K562 (cell line): ENCODE measurements around the gene KDM2A. TPM values are rescaled to one million over a fixed set of nuclear protein-coding genes. Genes with fewer than 3 reads are reported as not detected.

ENCODE experiments used
- ATAC-seq: fragments of 200-7000 bp; cut with Tn5 transposase; 3 replicates; pipeline ENCODE4 v1.9.1; 2020; ENCODE audit warnings: moderate library complexity
- BruUV-seq: library from RNA; stranded (reverse); fragments of 400-500 nt; replicated peaks from 2 replicates; lab custom pipeline; 2021; lab: Mats Ljungman, UMichigan
- CTCF ChIA-PET: fragments of 300-600 bp; formaldehyde crosslinking; extraction: SDS; loops from one replicate; lab custom pipeline; 2021; ENCODE audit warnings: low intra/inter-chr PET ratio; lab: Yijun Ruan, JAX
- POLR2A ChIA-PET: fragments of 300-600, 350-650 bp; sonication (Branson Sonifier 250); formaldehyde crosslinking; extraction: SDS; loops from one replicate; lab custom pipeline; 2021; ENCODE audit warnings: antibody characterized with exemption, inconsistent platforms; lab: Yijun Ruan, JAX
- DNase-seq, 4 experiments: peaks; one replicate each; pipeline versions ENCODE4 v3.0.0 to v3.0.0-alpha.2; 2011 to 2018; ENCODE audit warnings: low spot score in 3 of 4, mixed read lengths in 3 of 4; ENCODE audit errors: extremely low read depth in 1 of 4
- FAIRE-seq: peaks from 2 replicates; lab custom pipeline; 2011; peaks lifted over from hg19 to GRCh38; lab: Jason Lieb, UNC
- H2AFZ ChIP-seq: 2 replicates; pipeline ENCODE4 v1.6.0; 2011; ENCODE audit warnings: low read depth, low read length, control low read depth, inconsistent platforms
- H3K27ac ChIP-seq: fragments of 200-600 bp; 3 replicates; pipeline ENCODE4 v1.8.0; 2011; ENCODE audit warnings: low read depth, mild to moderate bottlenecking, control low read depth, inconsistent platforms, low read length, moderate library complexity, mixed read lengths; ENCODE audit errors: extremely low read depth
- H3K27me3 ChIP-seq, 2 experiments: fragments of 300-600 bp in 1 of 2; 2 replicates in 1 of 2; 3 replicates in 1 of 2; pipeline versions ENCODE4 v1.6.0 to v1.8.0; 2011; ENCODE audit warnings: inconsistent platforms in 2 of 2, low read length in 2 of 2, mild to moderate bottlenecking in 1 of 2, mixed read lengths in 1 of 2, moderate library complexity in 1 of 2; ENCODE audit not compliant: control insufficient read depth in 2 of 2, insufficient read depth in 2 of 2
- H3K36me3 ChIP-seq: fragments of 300-600 bp; 3 replicates; pipeline ENCODE4 v1.8.0; 2011; ENCODE audit warnings: mild to moderate bottlenecking, low read length, inconsistent platforms; ENCODE audit not compliant: control insufficient read depth, insufficient read depth
- H3K4me1 ChIP-seq, 2 experiments: fragments of 200-600 bp in 1 of 2; replicated peaks in 1 of 2; 2 replicates in 1 of 2; 3 replicates in 1 of 2; pipeline versions ENCODE4 v1.5.1 to v1.8.0; 2011; ENCODE audit warnings: inconsistent platforms in 2 of 2, low read length in 2 of 2, mild to moderate bottlenecking in 1 of 2, mixed read lengths in 1 of 2, moderate library complexity in 1 of 2; ENCODE audit not compliant: control insufficient read depth in 2 of 2, insufficient read depth in 2 of 2
- H3K4me2 ChIP-seq: 2 replicates; pipeline ENCODE4 v1.6.1; 2011; ENCODE audit warnings: low read length, control low read depth, inconsistent platforms, mixed read lengths; ENCODE audit not compliant: insufficient read depth
- H3K4me3 ChIP-seq: fragments of 200-600 bp; sonication (generic), shearing (Covaris generic); 2 replicates; pipeline ENCODE4 v1.5.1; 2016; ENCODE audit warnings: control low read depth, inconsistent platforms
- H3K79me2 ChIP-seq: fragments of 200-600 bp; 3 replicates; pipeline ENCODE4 v1.8.0; 2011; ENCODE audit warnings: low read length, inconsistent platforms; ENCODE audit not compliant: control insufficient read depth, insufficient read depth
- H3K9ac ChIP-seq, 2 experiments: 2 replicates each; pipeline versions ENCODE4 v1.6.0 to v1.6.1; 2011; ENCODE audit warnings: low read depth in 2 of 2, low read length in 2 of 2, control low read depth in 1 of 2, inconsistent platforms in 1 of 2, mild to moderate bottlenecking in 1 of 2, mixed read lengths in 1 of 2; ENCODE audit not compliant: insufficient read depth in 1 of 2
- H3K9me1 ChIP-seq: one replicate; pipeline ENCODE4 v1.6.0; 2011; ENCODE audit warnings: inconsistent platforms, mild to moderate bottlenecking, low read length, moderate library complexity; ENCODE audit not compliant: control insufficient read depth, insufficient read depth
- H3K9me3 ChIP-seq: replicated peaks from 2 replicates; pipeline ENCODE4 v1.5.1; 2011; ENCODE audit warnings: low read depth, low read length, inconsistent platforms; ENCODE audit not compliant: control insufficient read depth, insufficient read depth
- H4K20me1 ChIP-seq: replicated peaks from 2 replicates; pipeline ENCODE4 v1.6.1; 2011; ENCODE audit warnings: low read length, inconsistent platforms, mixed read lengths; ENCODE audit not compliant: control insufficient read depth, insufficient read depth
- HDAC3 ChIP-seq: fragments of 450-650 bp; IDR thresholded peaks from 2 replicates; pipeline ENCODE4 v1.6.1; 2018; ENCODE audit warnings: borderline replicate concordance, mild to moderate bottlenecking, moderate library complexity; ENCODE audit not compliant: partially characterized antibody
- HOXB6 ChIP-seq: fragments of 250-450 bp; sonication (Bioruptor Pico); IDR thresholded peaks from 2 replicates; pipeline ENCODE4 v1.5.1; 2022; ENCODE audit warnings: mild to moderate bottlenecking, borderline replicate concordance
- NCOA2 ChIP-seq, 2 experiments: fragments of 450-650 bp; IDR thresholded peaks; 2 replicates each; pipeline ENCODE4 v1.6.1; 2018; ENCODE audit warnings: mild to moderate bottlenecking in 2 of 2, moderate library complexity in 1 of 2; ENCODE audit not compliant: partially characterized antibody in 2 of 2
- PCBP2 ChIP-seq: fragments of 200-400 bp; formaldehyde crosslinking; IDR thresholded peaks from 2 replicates; pipeline ENCODE4 v1.6.1; 2018; ENCODE audit warnings: low read length, low read depth, mild to moderate bottlenecking, moderate library complexity; ENCODE audit not compliant: poor library complexity, severe bottlenecking
- PHF8 ChIP-seq: fragments of 200-600 bp; sonication (generic); IDR thresholded peaks from 2 replicates; pipeline ENCODE4 v1.6.1; 2012; ENCODE audit warnings: mixed run types, mild to moderate bottlenecking, inconsistent platforms, low read length, moderate library complexity, borderline replicate concordance
- ZEB2 ChIP-seq: fragments of 450-650 bp; IDR thresholded peaks from 2 replicates; pipeline ENCODE4 v1.6.1; 2016
- ZNF133 ChIP-seq: fragments of 250-450 bp; sonication (Bioruptor Pico); IDR thresholded peaks from 2 replicates; pipeline ENCODE4 v1.4.0; 2020; ENCODE audit warnings: mild to moderate bottlenecking
- ZNF347 ChIP-seq: fragments of 450-650 bp; formaldehyde crosslinking; IDR thresholded peaks from 2 replicates; pipeline ENCODE4 v1.4.0; 2020; ENCODE audit warnings: low read depth, mild to moderate bottlenecking, moderate library complexity
- ZNF766 ChIP-seq: fragments of 200-800 bp; sonication (Bioruptor generic); conservative IDR thresholded peaks from 2 replicates; pipeline ENCODE4 v1.6.1; 2016; ENCODE audit warnings: missing genetic modification characterization, missing compliant biosample characterization
- WGBS: fragments of 100-300 bp; shearing (Covaris generic); methylation state at CpG from one replicate; pipeline ENCODE4 v1.1.6; 2016; ENCODE audit warnings: low coverage, mixed read lengths; ENCODE audit not compliant: insufficient coverage; ENCODE audit errors: missing lambda C conversion rate; 5-methylcytosine and 5-hydroxymethylcytosine counted together
- in situ Hi-C: fragments of 300-500 bp; cut with MboI; formaldehyde crosslinking; loops from 4 replicates; pipeline ENCODE4 v1.15.0; 2018; ENCODE audit warnings: inconsistent platforms, mixed read lengths
- intact Hi-C: fragments of 100-400 bp; cut with micrococcal nuclease; formaldehyde crosslinking; loops from 2 replicates; pipeline ENCODE4 v1.14.2; 2022
- polyA plus RNA-seq, 8 experiments: library from polyadenylated mRNA; depleted of rRNA in 4 of 8; stranded (reverse) in 5 of 8; unstranded in 3 of 8; fragments of >200 nt; fragmentation: Nextera tagmentation in 2 of 8; fragmentation: Illumina TruSeq in 1 of 8; extraction: Ambion mirVana in 2 of 8; extraction: Trizol in 1 of 8; gene quantifications; 2 replicates each; pipeline versions ENCODE4 v1.2.1 to v1.2.3, GENCODE V29; 2011 to 2014; ENCODE audit warnings: inconsistent platforms in 1 of 8, missing spikeins in 1 of 8
- total RNA-seq, 7 experiments: library from RNA; depleted of rRNA in 6 of 7; stranded (reverse); fragments of >200 nt in 6 of 7; fragmentation: Illumina TruSeq in 2 of 7; extraction: Trizol in 2 of 7; gene quantifications; 2 replicates each; pipeline versions ENCODE4 v1.2.1 to v1.2.3, GENCODE V29; 2011 to 2021; ENCODE audit warnings: low replicate concordance in 1 of 7

KDM2A gene
- total and polyA plus RNA-seq, 9 of the 15 experiments (the other 6 are each of a cell fraction or from before 2014, with no cell fraction given) = 5.0 to 39.3 (median 21.3) TPM

GRCh38 chr11:67174311-67174710 is 55.2 kb downstream of the KDM2A start:
- no peak overlapping the region for H3K4me2 ChIP-seq
- no peak overlapping the region for H2AFZ ChIP-seq
- no peaks in the 10 kb centered on the region for H3K36me3 ChIP-seq
- no peak for TF ChIP-seq ZNF347 (CRISPR knock-in tag)
- no peak for TF ChIP-seq HDAC3
- no peak for TF ChIP-seq ZNF766 (CRISPR knock-in tag)
- TF ChIP-seq PHF8 = no peak
- no peak for TF ChIP-seq HOXB6 (CRISPR knock-in tag)
- no peak for TF ChIP-seq PCBP2
- no peak for TF ChIP-seq ZEB2
- TF ChIP-seq NCOA2 (IDR thresholded peaks at IDR 0.05; ENCODE audit: partially characterized antibody in 2 of 2) = no peak
- TF ChIP-seq ZNF133 (CRISPR knock-in tag) = no peak
- CTCF ChIA-PET = interaction anchor here (0.6 kb wide), 1 partner anchor 24 kb away, joined by 3 read pairs; no protein-coding TSS in a partner anchor
- in situ Hi-C loops = no loop called here
- no peak for FAIRE-seq
- H4K20me1 ChIP-seq = no peaks in the 10 kb centered on the region; the same call in 1 of the 2 replicates
- no peaks in the 10 kb centered on the region for H3K9me3 ChIP-seq
- no peak overlapping the region for H3K27ac ChIP-seq
- H3K9me1 ChIP-seq = no peaks in the 10 kb centered on the region
- DNase-seq = no peak
- 74% methylated on average over 1 of the region's 1 CpG for WGBS
- no peaks in the 10 kb centered on the region for H3K27me3 ChIP-seq
- H3K9ac ChIP-seq = no peak overlapping the region
- intact Hi-C loops = no loop called here
- BruUV-seq = no TSS peak
- peaks cover 85% of the 10 kb centered on the region for H3K79me2 ChIP-seq
- no peak overlapping the region for H3K4me3 ChIP-seq
- no peak for ATAC-seq
- POLR2A ChIA-PET = no interaction called here
- H3K4me1 ChIP-seq = peaks cover 4 to 10% of the 10 kb centered on the region in 2 experiments; a peak in 4 of 5 replicates
